Liver (tissue), 3 donors: ENCODE measurements around the gene PEAR1.

Experiments used
- CTCF ChIP-seq: fragments of 150-350 bp; IDR thresholded peaks from 2 replicates; pipeline ENCODE4 v1.5.1; 2017; ENCODE audit warnings: improper control_type of control experiment, low read depth, low read length; ENCODE audit not compliant: missing input control
- NR2F2 ChIP-seq: IDR thresholded peaks from 2 replicates; pipeline ENCODE4 v1.6.1; 2016; ENCODE audit warnings: antibody characterized with exemption
- RXRA ChIP-seq, 2 donors: IDR thresholded peaks; 2 replicates each; pipeline ENCODE4 v1.6.1; 2017 to 2018; ENCODE audit warnings: antibody characterized with exemption in 2 of 2, mild to moderate bottlenecking in 1 of 2
- YY1 ChIP-seq: IDR thresholded peaks from 2 replicates; pipeline ENCODE4 v1.6.1; 2016; ENCODE audit warnings: antibody characterized with exemption, mild to moderate bottlenecking
- donor health status: healthy.
- donor health status: healthy.

GRCh38 chr1:156881663-156882062, 11.9 kb upstream of the PEAR1 start:
- no peak for TF ChIP-seq CTCF
- TF ChIP-seq RXRA (IDR thresholded peaks at IDR 0.05), result no peak
- TF ChIP-seq NR2F2, result no peak
- no peak for TF ChIP-seq YY1
